ENCODE data around the gene MAGI2.
"Not testable (repeated sequence)": the region's sequence is repeated elsewhere in the genome, so short reads cannot be mapped to it uniquely, and the experiment has no call there.

Gene MAGI2

GRCh38 chr7:79035858-79036257 is 417.6 kb downstream of the MAGI2 start:
- DNase-seq (ENCODE audit: low spot score): no peak
- in situ Hi-C loops (cut with MboI; ENCODE audit: low sequenced_read_pairs, unreplicated experiment): no loop called here
- TF ChIP-seq, protein P1, sequence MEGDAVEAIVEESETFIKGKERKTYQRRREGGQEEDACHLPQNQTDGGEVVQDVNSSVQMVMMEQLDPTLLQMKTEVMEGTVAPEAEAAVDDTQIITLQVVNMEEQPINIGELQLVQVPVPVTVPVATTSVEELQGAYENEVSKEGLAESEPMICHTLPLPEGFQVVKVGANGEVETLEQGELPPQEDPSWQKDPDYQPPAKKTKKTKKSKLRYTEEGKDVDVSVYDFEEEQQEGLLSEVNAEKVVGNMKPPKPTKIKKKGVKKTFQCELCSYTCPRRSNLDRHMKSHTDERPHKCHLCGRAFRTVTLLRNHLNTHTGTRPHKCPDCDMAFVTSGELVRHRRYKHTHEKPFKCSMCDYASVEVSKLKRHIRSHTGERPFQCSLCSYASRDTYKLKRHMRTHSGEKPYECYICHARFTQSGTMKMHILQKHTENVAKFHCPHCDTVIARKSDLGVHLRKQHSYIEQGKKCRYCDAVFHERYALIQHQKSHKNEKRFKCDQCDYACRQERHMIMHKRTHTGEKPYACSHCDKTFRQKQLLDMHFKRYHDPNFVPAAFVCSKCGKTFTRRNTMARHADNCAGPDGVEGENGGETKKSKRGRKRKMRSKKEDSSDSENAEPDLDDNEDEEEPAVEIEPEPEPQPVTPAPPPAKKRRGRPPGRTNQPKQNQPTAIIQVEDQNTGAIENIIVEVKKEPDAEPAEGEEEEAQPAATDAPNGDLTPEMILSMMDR (IDR thresholded peaks at IDR 0.05; ENCODE audit: borderline replicate concordance, control extremely low read depth, extremely low read depth, insufficient read depth, missing control alignments): no peak

GRCh38 chr7:79034730-79035129 is 418.7 kb downstream of the MAGI2 start:
- DNase-seq (ENCODE audit: low spot score): no peak
- in situ Hi-C loops (cut with MboI; ENCODE audit: low sequenced_read_pairs, unreplicated experiment): no loop called here
- TF ChIP-seq, protein P1 (IDR thresholded peaks at IDR 0.05; ENCODE audit: borderline replicate concordance, control extremely low read depth, extremely low read depth, insufficient read depth, missing control alignments): no peak

GRCh38 chr7:79019711-79020110 is 433.8 kb downstream of the MAGI2 start:
- in situ Hi-C loops (cut with MboI; ENCODE audit: low sequenced_read_pairs, unreplicated experiment); DNase-seq (ENCODE audit: low spot score): not testable (repeated sequence)

GRCh38 chr7:79011921-79012320 is 441.5 kb downstream of the MAGI2 start:
- DNase-seq (ENCODE audit: low spot score): no peak
- TF ChIP-seq, protein P1 (IDR thresholded peaks at IDR 0.05; ENCODE audit: borderline replicate concordance, control extremely low read depth, extremely low read depth, insufficient read depth, missing control alignments): no peak
- in situ Hi-C loops (cut with MboI; ENCODE audit: low sequenced_read_pairs, unreplicated experiment): no loop called here

DNA sequence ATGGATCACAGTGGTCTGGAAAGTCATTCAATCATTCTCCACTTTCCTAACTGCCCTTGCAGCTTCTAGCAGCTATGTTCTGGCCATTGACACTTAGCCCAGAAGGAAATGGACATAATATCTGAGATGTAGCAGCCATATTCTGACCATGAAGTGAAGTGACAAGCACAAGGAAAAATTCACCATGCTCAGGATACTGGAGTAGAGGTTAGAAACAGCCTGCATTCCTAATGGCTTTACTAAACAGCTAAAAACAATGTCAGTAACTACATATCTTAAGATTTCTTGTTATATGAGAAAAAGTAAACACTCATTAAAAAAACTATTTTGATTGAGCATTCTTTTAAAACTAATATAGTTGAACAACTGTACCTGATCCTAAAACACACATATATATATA is 443.8 kb downstream of the MAGI2 start:
- TF ChIP-seq, protein P1 (IDR thresholded peaks at IDR 0.05; ENCODE audit: borderline replicate concordance, control extremely low read depth, extremely low read depth, insufficient read depth, missing control alignments): no peak
- DNase-seq (ENCODE audit: low spot score): no peak
- in situ Hi-C loops (cut with MboI; ENCODE audit: low sequenced_read_pairs, unreplicated experiment): no loop called here

- in situ Hi-C loops (cut with MboI; ENCODE audit: low sequenced_read_pairs, unreplicated experiment): no loop called here
- DNase-seq (ENCODE audit: low spot score): no peak
- TF ChIP-seq, protein P1 (IDR thresholded peaks at IDR 0.05; ENCODE audit: borderline replicate concordance, control extremely low read depth, extremely low read depth, insufficient read depth, missing control alignments): no peak
Observed at GRCh38 chr7:79008786-79009185, 444.7 kb downstream of the MAGI2 start.

DNA sequence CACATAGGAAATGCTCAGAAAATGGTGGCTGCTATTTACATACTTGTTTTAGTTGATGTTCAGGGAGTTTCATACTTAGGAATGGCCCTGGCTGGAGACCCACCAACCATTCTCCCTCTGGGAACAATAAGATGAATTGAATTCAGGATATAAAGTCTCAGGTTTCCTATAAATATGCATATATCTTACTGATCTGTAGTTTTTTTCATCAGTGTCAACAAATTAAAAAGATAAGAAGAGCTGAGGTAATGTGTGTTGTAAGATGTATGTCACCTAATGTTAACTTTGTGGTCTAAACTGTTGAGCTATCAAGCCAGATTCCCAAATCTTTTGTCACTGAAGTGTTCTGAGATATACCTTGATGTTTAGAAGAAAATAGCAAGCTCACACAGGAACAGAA is 457.5 kb downstream of the MAGI2 start:
- TF ChIP-seq, protein P1 (IDR thresholded peaks at IDR 0.05; ENCODE audit: borderline replicate concordance, control extremely low read depth, extremely low read depth, insufficient read depth, missing control alignments): no peak
- in situ Hi-C loops (cut with MboI; ENCODE audit: low sequenced_read_pairs, unreplicated experiment): no loop called here
- DNase-seq (ENCODE audit: low spot score): no peak

All from GM13976 (cell line).